ENCODE measurements around the gene CNN3. TPM values are rescaled to one million over a fixed set of nuclear protein-coding genes. Genes with fewer than 3 reads are reported as not detected.

The CNN3 gene
- total RNA-seq, 1 experiment from 2014 or later: 183 TPM

- TF ChIP-seq JAZF1 (CRISPR knock-in tag; IDR thresholded peaks at IDR 0.05) (no peak), HMGXB4 (CRISPR knock-in tag; IDR thresholded peaks at IDR 0.05) (0 out of 2 replicates have a peak, but pooled peaks have one; percentile 30), SP1 (CRISPR knock-in tag; conservative IDR thresholded peaks at IDR 0.05) (peak; percentile 27), GRHL2 (CRISPR knock-in tag; IDR thresholded peaks at IDR 0.05; ENCODE audit: insufficient replicate concordance, severe bottlenecking) (no peak), CTCF (IDR thresholded peaks at IDR 0.05) (no peak), EMX1 (CRISPR knock-in tag; IDR thresholded peaks at IDR 0.05) (0 out of 2 replicates have a peak, but pooled peaks have one; percentile 14), E2F4 (CRISPR knock-in tag; IDR thresholded peaks at IDR 0.05; ENCODE audit: borderline replicate concordance, low read depth) (no peak)
These were observed 680 bp upstream of the CNN3 start (continued) for GRCh38 chr1:94927405-94928175.

- CTCF ChIA-PET: interaction anchor here (1.0 to 1.9 kb wide), 4 partner anchors 17 to 117 kb away, joined by 3 to 11 read pairs (median 4); no protein-coding TSS in a partner anchor
- Mint-ChIP-seq H3K9me3 (no peaks in the 10 kb centered on the region), H3K36me3 (peaks cover 8% of the 10 kb centered on the region; the same call in 1 of the 2 replicates), H3K4me3 (peak overlapping the region; percentile 98), H3K4me1 (peaks cover 74% of the 10 kb centered on the region), H3K27me3 (ENCODE audit: low read depth) (no peaks in the 10 kb centered on the region), H3K27ac (peak overlapping the region; percentile 99)
- ATAC-seq (peak; percentile 10), DNase-seq (ENCODE audit: low spot score) (peak; percentile 65)
- POLR2A ChIA-PET: interaction anchor here (1.0 to 2.1 kb wide), 5 partner anchors 10 to 308 kb away, joined by 3 to 8 read pairs (median 3); partner anchors contain the start of gene RWDD3
- TF ChIP-seq IRF1 (CRISPR knock-in tag; IDR thresholded peaks at IDR 0.05): no peak
- peak; percentile 39; the same call in 1 of the 2 replicates for TF ChIP-seq CTCF (IDR thresholded peaks at IDR 0.05)
- TF ChIP-seq, protein P1, sequence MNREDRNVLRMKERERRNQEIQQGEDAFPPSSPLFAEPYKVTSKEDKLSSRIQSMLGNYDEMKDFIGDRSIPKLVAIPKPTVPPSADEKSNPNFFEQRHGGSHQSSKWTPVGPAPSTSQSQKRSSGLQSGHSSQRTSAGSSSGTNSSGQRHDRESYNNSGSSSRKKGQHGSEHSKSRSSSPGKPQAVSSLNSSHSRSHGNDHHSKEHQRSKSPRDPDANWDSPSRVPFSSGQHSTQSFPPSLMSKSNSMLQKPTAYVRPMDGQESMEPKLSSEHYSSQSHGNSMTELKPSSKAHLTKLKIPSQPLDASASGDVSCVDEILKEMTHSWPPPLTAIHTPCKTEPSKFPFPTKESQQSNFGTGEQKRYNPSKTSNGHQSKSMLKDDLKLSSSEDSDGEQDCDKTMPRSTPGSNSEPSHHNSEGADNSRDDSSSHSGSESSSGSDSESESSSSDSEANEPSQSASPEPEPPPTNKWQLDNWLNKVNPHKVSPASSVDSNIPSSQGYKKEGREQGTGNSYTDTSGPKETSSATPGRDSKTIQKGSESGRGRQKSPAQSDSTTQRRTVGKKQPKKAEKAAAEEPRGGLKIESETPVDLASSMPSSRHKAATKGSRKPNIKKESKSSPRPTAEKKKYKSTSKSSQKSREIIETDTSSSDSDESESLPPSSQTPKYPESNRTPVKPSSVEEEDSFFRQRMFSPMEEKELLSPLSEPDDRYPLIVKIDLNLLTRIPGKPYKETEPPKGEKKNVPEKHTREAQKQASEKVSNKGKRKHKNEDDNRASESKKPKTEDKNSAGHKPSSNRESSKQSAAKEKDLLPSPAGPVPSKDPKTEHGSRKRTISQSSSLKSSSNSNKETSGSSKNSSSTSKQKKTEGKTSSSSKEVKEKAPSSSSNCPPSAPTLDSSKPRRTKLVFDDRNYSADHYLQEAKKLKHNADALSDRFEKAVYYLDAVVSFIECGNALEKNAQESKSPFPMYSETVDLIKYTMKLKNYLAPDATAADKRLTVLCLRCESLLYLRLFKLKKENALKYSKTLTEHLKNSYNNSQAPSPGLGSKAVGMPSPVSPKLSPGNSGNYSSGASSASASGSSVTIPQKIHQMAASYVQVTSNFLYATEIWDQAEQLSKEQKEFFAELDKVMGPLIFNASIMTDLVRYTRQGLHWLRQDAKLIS (CRISPR knock-in tag; IDR thresholded peaks at IDR 0.05; ENCODE audit: borderline replicate concordance): peak; percentile 21; the same call in 1 of the 2 replicates
- TF ChIP-seq HMGXB4 (CRISPR knock-in tag; IDR thresholded peaks at IDR 0.05): peak; percentile 47; the same call in 1 of the 2 replicates
- no peak for TF ChIP-seq ATF2 (CRISPR knock-in tag; IDR thresholded peaks at IDR 0.05; ENCODE audit: borderline replicate concordance, low read depth)
- TF ChIP-seq ZNF416 (CRISPR knock-in tag; IDR thresholded peaks at IDR 0.05): no peak
- TF ChIP-seq ZNF423 (CRISPR knock-in tag; IDR thresholded peaks at IDR 0.05): peak; percentile 47; the same call in 1 of the 2 replicates
These were observed 590 bp downstream of the CNN3 start for GRCh38 chr1:94926126-94926914.
